NAMALWA (cell line): ENCODE data around the gene KCNN2.

ENCODE experiments used
- DNase-seq: peaks from one replicate; pipeline ENCODE4 v3.0.0-alpha.2; 2015; ENCODE audit warnings: low spot score

Gene KCNN2

DNA sequence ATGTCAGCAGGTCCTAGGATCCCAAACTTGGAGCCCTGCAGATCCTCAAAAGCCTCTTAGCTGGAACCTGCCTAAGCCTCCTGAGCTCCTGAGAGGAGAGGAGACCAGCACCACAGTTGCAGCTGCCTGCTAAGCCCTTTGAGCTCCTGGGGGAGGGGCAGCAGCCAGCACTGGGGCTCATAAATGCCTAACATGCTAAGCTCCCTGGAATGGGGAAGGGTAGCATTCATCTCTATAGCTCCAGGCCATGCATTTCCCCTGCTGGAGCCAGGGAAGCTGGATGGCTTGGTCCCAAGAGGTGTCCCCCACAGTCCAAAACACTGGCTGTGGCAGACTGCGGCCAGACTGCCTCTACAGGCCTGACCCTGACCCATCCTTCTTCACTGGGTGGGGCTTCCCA is 182.7 kb downstream of the KCNN2 start:
- DNase-seq = no peak
